H1 (cell line): ENCODE data around the gene IKZF5. TPM values are rescaled to one million over a fixed set of nuclear protein-coding genes. Genes with fewer than 3 reads are reported as not detected.

Source experiments
- CTCF ChIA-PET: fragments of 300-600 bp; sonication (Branson Sonifier 250); formaldehyde crosslinking; loops from one replicate; lab custom pipeline; 2021; ENCODE audit not compliant: partially characterized antibody; lab: Charles Lee
- POLR2A ChIA-PET: fragments of 300-600 bp; sonication (Branson Sonifier 250); formaldehyde crosslinking; loops from one replicate; lab custom pipeline; 2021; ENCODE audit warnings: inconsistent platforms; ENCODE audit not compliant: partially characterized antibody; lab: Charles Lee
- DNase-seq, 2 experiments: peaks; one replicate each; pipeline versions ENCODE4 v3.0.0 to v3.0.0-alpha.2; 2010 to 2022; ENCODE audit warnings: low spot score in 2 of 2, low read depth in 1 of 2, mixed read lengths in 1 of 2
- FAIRE-seq: peaks from 2 replicates; lab custom pipeline; 2011; peaks lifted over from hg19 to GRCh38; lab: Jason Lieb, UNC
- H2AFZ ChIP-seq: 2 replicates; pipeline ENCODE4 v1.8.1; 2012; ENCODE audit warnings: low read length, inconsistent platforms
- H2AK5ac ChIP-seq: 2 replicates; pipeline ENCODE4 v1.6.1; 2013; ENCODE audit warnings: low read depth, low read length
- H2BK120ac ChIP-seq: replicated peaks from 2 replicates; pipeline ENCODE3; 2013; ENCODE audit warnings: low read depth, low read length, inconsistent platforms
- H2BK12ac ChIP-seq: 2 replicates; pipeline ENCODE4 v1.6.1; 2013; ENCODE audit warnings: low read depth, low read length
- H2BK15ac ChIP-seq: 2 replicates; pipeline ENCODE4 v1.6.1; 2013; ENCODE audit warnings: low read length
- H2BK20ac ChIP-seq: 2 replicates; pipeline ENCODE4 v1.6.1; 2013; ENCODE audit warnings: low read length
- H2BK5ac ChIP-seq: 2 replicates; pipeline ENCODE4 v1.6.1; 2013; ENCODE audit warnings: low read depth, low read length
- H3K14ac ChIP-seq: 2 replicates; pipeline ENCODE4 v1.6.1; 2013; ENCODE audit warnings: inconsistent platforms; ENCODE audit not compliant: insufficient read length
- H3K18ac ChIP-seq: 2 replicates; pipeline ENCODE4 v1.6.1; 2013; ENCODE audit warnings: low read length; ENCODE audit errors: extremely low read depth
- H3K23ac ChIP-seq: 2 replicates; pipeline ENCODE4 v1.6.1; 2013; ENCODE audit warnings: inconsistent platforms; ENCODE audit not compliant: insufficient read length
- H3K23me2 ChIP-seq: 2 replicates; pipeline ENCODE4 v1.6.1; 2013; ENCODE audit warnings: low read depth, low read length
- H3K27ac ChIP-seq: 2 replicates; pipeline ENCODE4 v1.6.1; 2011; ENCODE audit warnings: low read depth, low read length, inconsistent platforms
- H3K27me3 ChIP-seq, 4 experiments: replicated peaks in 1 of 4; 1 replicate in 1 of 4; 2 replicates in 3 of 4; pipeline versions ENCODE4 v1.6.1 to v1.8.1; 2011 to 2013; ENCODE audit warnings: low read length in 3 of 4, mild to moderate bottlenecking in 3 of 4, inconsistent platforms in 2 of 4, mixed read lengths in 2 of 4, moderate library complexity in 1 of 4; ENCODE audit not compliant: control insufficient read depth in 3 of 4, insufficient read depth in 3 of 4; ENCODE audit errors: extremely low read depth in 1 of 4
- H3K36me3 ChIP-seq, 4 experiments: 2 replicates each; pipeline versions ENCODE4 v1.6.1 to v1.8.1; 2011 to 2013; ENCODE audit warnings: mild to moderate bottlenecking in 4 of 4, low read length in 3 of 4, moderate library complexity in 2 of 4, control low read depth in 1 of 4, inconsistent platforms in 1 of 4; ENCODE audit not compliant: insufficient read depth in 4 of 4, control insufficient read depth in 2 of 4
- H3K4ac ChIP-seq: replicated peaks from 2 replicates; pipeline ENCODE3; 2013; ENCODE audit warnings: low read length, low read depth, mixed read lengths, inconsistent platforms; ENCODE audit not compliant: insufficient read length
- H3K4me1 ChIP-seq, 4 experiments: replicated peaks in 1 of 4; 1 replicate in 1 of 4; 2 replicates in 3 of 4; pipeline versions ENCODE4 v1.6.1 to v1.8.1; 2011 to 2013; ENCODE audit warnings: low read length in 3 of 4, inconsistent platforms in 2 of 4, mixed read lengths in 1 of 4; ENCODE audit not compliant: insufficient read depth in 4 of 4, control insufficient read depth in 3 of 4
- H3K4me2 ChIP-seq, 2 experiments: 2 replicates each; pipeline versions ENCODE4 v1.6.1 to v1.8.1; 2011 to 2013; ENCODE audit warnings: low read depth in 2 of 2, low read length in 2 of 2, control low read depth in 1 of 2, inconsistent platforms in 1 of 2, mild to moderate bottlenecking in 1 of 2; ENCODE audit not compliant: insufficient read depth in 1 of 2
- H3K4me3 ChIP-seq, 4 experiments: fragments of 200-600, 300-600 bp in 1 of 4; sonication (generic), shearing (Covaris generic), sonication (Bioruptor Twin) in 1 of 4; 2 replicates each; pipeline versions ENCODE4 v1.5.1 to v1.8.1; 2011 to 2016; ENCODE audit warnings: low read length in 4 of 4, low read depth in 3 of 4, control low read depth in 2 of 4, inconsistent platforms in 2 of 4, mild to moderate bottlenecking in 2 of 4, mixed read lengths in 1 of 4, moderate library complexity in 1 of 4; ENCODE audit not compliant: insufficient read depth in 2 of 4; ENCODE audit errors: extremely low read depth in 1 of 4
- H3K56ac ChIP-seq: replicated peaks from 2 replicates; pipeline ENCODE3; 2013; ENCODE audit warnings: low read depth, mild to moderate bottlenecking, mixed read lengths, low read length, inconsistent platforms; ENCODE audit not compliant: insufficient read length
- H3K79me1 ChIP-seq: 2 replicates; pipeline ENCODE4 v1.6.1; 2013; ENCODE audit warnings: low read depth, low read length, control low read depth
- H3K79me2 ChIP-seq, 2 experiments: 2 replicates each; pipeline versions ENCODE4 v1.6.1 to v1.8.1; 2012 to 2013; ENCODE audit warnings: low read length in 2 of 2, mild to moderate bottlenecking in 2 of 2, inconsistent platforms in 1 of 2; ENCODE audit not compliant: insufficient read depth in 2 of 2, control insufficient read depth in 1 of 2
- H3K9ac ChIP-seq, 4 experiments: replicated peaks in 1 of 4; 1 replicate in 1 of 4; 2 replicates in 3 of 4; pipeline versions ENCODE4 v1.6.1 to v1.8.1; 2011 to 2013; ENCODE audit warnings: low read depth in 3 of 4, low read length in 3 of 4, control low read depth in 2 of 4, mild to moderate bottlenecking in 2 of 4, moderate library complexity in 2 of 4, inconsistent platforms in 1 of 4; ENCODE audit errors: extremely low read depth in 1 of 4
- H3K9me3 ChIP-seq, 2 experiments: 2 replicates each; pipeline versions ENCODE4 v1.6.1 to v1.8.1; 2012 to 2013; ENCODE audit warnings: mild to moderate bottlenecking in 2 of 2, moderate library complexity in 2 of 2, control low read depth in 1 of 2, inconsistent platforms in 1 of 2, low read depth in 1 of 2, low read length in 1 of 2, mixed read lengths in 1 of 2; ENCODE audit not compliant: insufficient read depth in 2 of 2
- H4K20me1 ChIP-seq, 2 experiments: replicated peaks in 1 of 2; 2 replicates each; pipeline versions ENCODE3 to v1.8.1; 2011 to 2013; ENCODE audit warnings: inconsistent platforms in 2 of 2, low read length in 2 of 2, mild to moderate bottlenecking in 1 of 2; ENCODE audit not compliant: insufficient read depth in 2 of 2, control insufficient read depth in 1 of 2
- H4K5ac ChIP-seq: 2 replicates; pipeline ENCODE4 v1.6.1; 2013; ENCODE audit warnings: low read length, low read depth, mixed read lengths, inconsistent platforms; ENCODE audit not compliant: insufficient read length
- H4K8ac ChIP-seq: 2 replicates; pipeline ENCODE4 v1.8.0; 2013; ENCODE audit warnings: mild to moderate bottlenecking, moderate library complexity, low read length, inconsistent platforms; ENCODE audit not compliant: insufficient read depth; ENCODE audit errors: extremely low read depth
- H4K91ac ChIP-seq: replicated peaks from 2 replicates; pipeline ENCODE3; 2013; ENCODE audit warnings: low read length, mixed read lengths, inconsistent platforms; ENCODE audit not compliant: insufficient read length
- FOSL1 ChIP-seq: IDR thresholded peaks from 2 replicates; pipeline ENCODE4 v1.6.1; 2011; ENCODE audit warnings: mild to moderate bottlenecking, low read depth, low read length, moderate library complexity; ENCODE audit not compliant: insufficient read depth
- MAFK ChIP-seq: IDR thresholded peaks from 2 replicates; pipeline ENCODE4 v1.6.1; 2012; ENCODE audit warnings: low read depth, mild to moderate bottlenecking, improper control_type of control experiment, low read length
- WGBS, 2 experiments: shearing (Covaris generic) in 1 of 2; methylation state at CpG; one replicate each; pipeline versions ENCODE4 v1.1.6 to v1.1.7; 2013 to 2015; ENCODE audit warnings: low lambda C conversion rate in 2 of 2, mixed read lengths in 2 of 2, inconsistent platforms in 1 of 2, low coverage in 1 of 2, missing lambda C conversion rate in 1 of 2; ENCODE audit not compliant: insufficient replicate concordance in 2 of 2, insufficient coverage in 1 of 2, insufficient read length in 1 of 2; ENCODE audit errors: extremely low coverage in 1 of 2, missing lambda C conversion rate in 1 of 2; 5-methylcytosine and 5-hydroxymethylcytosine counted together
- polyA plus RNA-seq, 7 experiments: library from polyadenylated mRNA; depleted of rRNA in 3 of 7; stranded (reverse) in 5 of 7; unstranded in 2 of 7; fragments of >200 nt in 5 of 7; fragments of 200-250 nt in 2 of 7; gene quantifications; 1 replicate in 5 of 7; 2 replicates in 1 of 7; 4 replicates in 1 of 7; pipeline versions ENCODE4 v1.2.1 to v1.2.3, GENCODE V29; 2011 to 2013; ENCODE audit warnings: missing spikeins in 2 of 7, mixed read lengths in 2 of 7
- total RNA-seq: library from RNA; stranded (reverse); fragmentation: NEBNext Ultra II Directional; extraction: Animal tissue kit (Norgen Biotek cat#: 25700); gene quantifications from 2 replicates; pipeline ENCODE4 v1.2.1, GENCODE V29; 2021

The IKZF5 gene
- total and polyA plus RNA-seq, 2 of the 8 experiments (the other 6 are each of a cell fraction or from before 2014, with no cell fraction given), result 5.2 to 15.3 TPM

DNA sequence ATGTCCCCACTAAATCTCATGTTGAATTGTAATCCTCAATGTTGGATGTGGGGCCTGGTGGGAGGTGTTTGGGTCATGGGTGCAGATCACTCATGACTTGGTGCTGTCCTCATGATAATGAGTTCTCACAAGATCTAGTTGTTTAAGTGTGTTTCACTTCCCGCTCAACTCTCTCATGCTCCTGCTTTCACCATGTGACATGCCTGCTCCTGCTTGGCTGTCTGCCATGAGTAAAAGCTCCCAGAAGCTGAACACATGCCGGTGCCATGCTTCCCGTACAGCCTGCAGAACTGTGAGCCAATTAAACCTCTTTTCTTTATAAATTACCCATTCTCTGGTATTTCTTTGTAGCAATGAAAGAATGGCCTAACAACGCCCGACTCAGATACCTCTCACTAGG, 34.6 kb downstream of the IKZF5 start:
- Histone ChIP-seq H3K4ac (no peak overlapping the region), H2AK5ac (no peak overlapping the region), H3K9ac (no peak overlapping the region), H2BK120ac (no peak overlapping the region), H3K18ac (no peak overlapping the region), H3K36me3 (no peaks in the 10 kb centered on the region), H2BK12ac (no peak overlapping the region), H3K4me1 (no peaks in the 10 kb centered on the region), H3K79me2 (no peaks in the 10 kb centered on the region), H2BK5ac (no peak overlapping the region), H3K14ac (no peak overlapping the region), H2AFZ (no peak overlapping the region), H3K9me3 (no peaks in the 10 kb centered on the region), H4K8ac (no peak overlapping the region; the same call in 1 of the 2 replicates), H3K79me1 (no peaks in the 10 kb centered on the region), H3K23me2 (no peaks in the 10 kb centered on the region), H4K91ac (no peak overlapping the region), H3K27ac (no peak overlapping the region), H2BK15ac (no peak overlapping the region), H3K4me3 (no peak overlapping the region), H4K20me1 (no peaks in the 10 kb centered on the region), H3K56ac (no peak overlapping the region), H3K27me3 (peaks cover 0 to 3% (median 1%) of the 10 kb centered on the region in 4 experiments; a peak in 3 of 7 replicates), H3K4me2 (no peak overlapping the region), H4K5ac (no peak overlapping the region), H2BK20ac (no peak overlapping the region), H3K23ac (no peak overlapping the region)
- ChIA-PET CTCF (no interaction called here), POLR2A (no interaction called here)
- TF ChIP-seq MAFK (no peak), FOSL1 (no peak)
- no peak for FAIRE-seq
- 85% methylated on average over 5 of the region's 5 CpGs; no CpG with 5 or more reads in 1 of the 2 experiments for WGBS, 2 experiments
- no peak for DNase-seq
